Stimulated activated memory B cell treated with anti-CD40 and anti-IgM and Interleukin-4, amounts not matched to agents 10 μg/mL and 1 μg/mL and 100 μg/mL, for 72 hours (primary cell): ENCODE measurements around the gene RAB29.
"Not testable (repeated sequence)": the region's sequence is repeated elsewhere in the genome, so short reads cannot be mapped to it uniquely, and the experiment has no call there.

Experiments
- ATAC-seq: fragments of 150-1000 bp; cut with Tn5 transposase; 2 replicates; pipeline ENCODE4 v1.10.0; 2021
- H3K27ac Mint-ChIP-seq: one replicate; pipeline ENCODE4 v1.8.0; 2022; ENCODE audit warnings: mild to moderate bottlenecking, mixed read lengths
- H3K27me3 Mint-ChIP-seq: one replicate; pipeline ENCODE4 v1.8.0; 2022; ENCODE audit warnings: mixed read lengths
- H3K36me3 Mint-ChIP-seq: one replicate; pipeline ENCODE4 v1.8.0; 2022; ENCODE audit warnings: mixed read lengths
- H3K4me1 Mint-ChIP-seq: one replicate; pipeline ENCODE4 v1.8.0; 2022; ENCODE audit warnings: mixed read lengths
- H3K4me3 Mint-ChIP-seq: one replicate; pipeline ENCODE4 v1.8.0; 2022; ENCODE audit warnings: mild to moderate bottlenecking, moderate library complexity, mixed read lengths
- H3K9me3 Mint-ChIP-seq: one replicate; pipeline ENCODE4 v1.8.0; 2022; ENCODE audit warnings: mixed read lengths

The RAB29 gene

DNA sequence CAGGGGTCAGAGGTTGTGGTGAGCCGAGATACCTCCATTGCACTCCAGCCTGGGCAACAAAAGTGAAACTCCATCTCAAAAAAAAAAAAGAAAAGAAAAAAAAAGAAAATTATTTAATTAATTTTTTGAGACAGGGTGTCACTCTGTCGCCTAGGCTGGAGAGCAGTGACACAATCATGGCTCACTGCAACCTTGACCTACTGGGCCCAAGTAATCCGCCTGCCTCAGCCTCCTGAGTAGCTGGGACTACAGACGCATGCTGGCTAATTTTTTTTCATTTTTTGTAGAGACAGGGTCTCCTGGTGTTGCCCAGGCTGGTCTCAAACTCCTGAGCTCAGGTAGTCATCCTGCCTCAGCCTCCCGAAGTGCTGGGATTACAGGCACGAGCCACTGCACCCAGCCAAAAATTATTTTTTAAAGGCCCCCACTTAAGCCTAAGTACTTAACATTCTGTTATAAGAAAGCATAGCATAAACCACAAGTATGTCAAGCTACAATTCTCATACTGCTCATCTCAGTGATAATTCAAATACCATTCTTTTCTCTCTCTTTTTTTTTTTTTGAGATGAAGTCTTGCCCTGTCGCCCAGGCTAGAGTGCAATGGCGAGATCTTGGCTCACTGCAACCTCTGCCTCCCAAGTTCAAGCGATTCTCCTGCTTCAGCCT, 45.2 kb downstream of the RAB29 start:
- no peak for ATAC-seq
- H3K4me3 Mint-ChIP-seq, result no peak overlapping the region
- H3K36me3 Mint-ChIP-seq, result peaks cover 15% of the 10 kb centered on the region
- peaks cover 20% of the 10 kb centered on the region for H3K4me1 Mint-ChIP-seq
- no peaks in the 10 kb centered on the region for H3K27me3 Mint-ChIP-seq
- H3K27ac Mint-ChIP-seq, result no peak overlapping the region
- H3K9me3 Mint-ChIP-seq, result no peaks in the 10 kb centered on the region

DNA sequence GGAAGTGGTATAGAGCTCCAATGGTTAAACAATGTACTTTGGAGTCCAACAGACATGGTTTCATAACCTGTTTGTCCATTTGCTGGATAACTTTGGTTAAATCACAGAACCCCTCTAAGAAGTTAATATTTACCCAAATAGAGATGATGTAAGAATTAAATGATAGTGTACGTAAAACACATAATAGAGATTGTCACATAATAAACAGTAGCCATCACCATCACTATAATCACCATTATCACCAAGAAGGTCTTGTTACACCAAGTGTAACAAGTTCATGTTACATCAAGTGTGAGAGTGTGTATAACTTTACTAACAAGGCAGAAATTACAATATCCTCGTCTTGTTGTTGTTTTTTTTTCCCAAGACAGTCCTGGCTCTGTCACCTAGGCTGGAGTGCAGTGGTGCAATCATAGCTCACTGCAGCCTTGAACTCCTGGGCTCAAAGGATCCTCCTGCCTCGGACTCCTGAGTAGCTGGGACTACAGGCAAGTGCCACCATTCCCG, 48.6 kb downstream of the RAB29 start:
- H3K36me3 Mint-ChIP-seq, result peaks cover 24% of the 10 kb centered on the region
- no peak overlapping the region for H3K4me3 Mint-ChIP-seq
- no peaks in the 10 kb centered on the region for H3K27me3 Mint-ChIP-seq
- H3K9me3 Mint-ChIP-seq, result no peaks in the 10 kb centered on the region
- H3K4me1 Mint-ChIP-seq, result peaks cover 8% of the 10 kb centered on the region
- ATAC-seq, result no peak
- no peak overlapping the region for H3K27ac Mint-ChIP-seq

DNA sequence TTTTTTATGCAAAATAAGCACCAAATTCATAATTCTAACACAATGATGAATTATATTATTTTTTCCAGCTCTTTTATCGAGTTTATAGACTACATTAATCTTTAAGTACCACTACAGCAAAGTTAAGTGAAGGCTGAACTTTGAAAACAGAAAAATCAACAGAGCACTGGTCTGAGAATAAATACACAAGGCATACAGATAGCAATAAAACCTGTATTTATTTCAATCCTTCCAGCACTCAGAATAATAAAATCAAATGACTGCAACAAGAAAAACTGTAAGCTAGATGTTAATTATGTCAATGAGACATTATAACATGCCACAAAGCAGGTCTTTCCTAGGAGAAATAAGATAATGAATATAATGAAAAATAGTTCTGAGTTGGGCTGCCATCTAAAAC, 49.8 kb downstream of the RAB29 start:
- Mint-ChIP-seq H3K27me3 (no peaks in the 10 kb centered on the region), H3K4me1 (peaks cover 4% of the 10 kb centered on the region)

GRCh38 chr1:205720740-205721139, 54.5 kb downstream of the RAB29 start:
- not testable (repeated sequence) for H3K27me3 Mint-ChIP-seq, ATAC-seq, H3K9me3 Mint-ChIP-seq, H3K4me1 Mint-ChIP-seq, H3K27ac Mint-ChIP-seq, H3K4me3 Mint-ChIP-seq
- H3K36me3 Mint-ChIP-seq, result peaks cover 61% of the 10 kb centered on the region

More for the DNA sequence above, 49.8 kb downstream of the RAB29 start:
- Mint-ChIP-seq H3K27ac (no peak overlapping the region), H3K4me3 (no peak overlapping the region), H3K36me3 (peaks cover 27% of the 10 kb centered on the region), H3K9me3 (no peaks in the 10 kb centered on the region)
- ATAC-seq, result no peak

GRCh38 chr1:205719762-205720161, 55.5 kb downstream of the RAB29 start:
- Mint-ChIP-seq H3K9me3 (no peaks in the 10 kb centered on the region), H3K36me3 (peaks cover 68% of the 10 kb centered on the region), H3K4me1 (no peaks in the 10 kb centered on the region), H3K4me3 (no peak overlapping the region), H3K27ac (no peak overlapping the region), H3K27me3 (no peaks in the 10 kb centered on the region)
- no peak for ATAC-seq

GRCh38 chr1:205719015-205719414, 56.3 kb downstream of the RAB29 start:
- no peaks in the 10 kb centered on the region for H3K4me1 Mint-ChIP-seq
- no peaks in the 10 kb centered on the region for H3K9me3 Mint-ChIP-seq
- H3K27ac Mint-ChIP-seq, result no peak overlapping the region
- peaks cover 68% of the 10 kb centered on the region for H3K36me3 Mint-ChIP-seq
- no peak overlapping the region for H3K4me3 Mint-ChIP-seq
- no peak for ATAC-seq
- no peaks in the 10 kb centered on the region for H3K27me3 Mint-ChIP-seq
